H1 (cell line): ENCODE results near the gene MUS81. TPM values are rescaled to one million over a fixed set of nuclear protein-coding genes. Genes with fewer than 3 reads are reported as not detected.

Experiments
- CTCF ChIP-seq, 3 experiments: IDR thresholded peaks; 1 replicate in 2 of 3; 2 replicates in 1 of 3; pipeline versions ENCODE4 v1.5.1 to v1.6.1; 2011; ENCODE audit warnings: low read length in 3 of 3, mild to moderate bottlenecking in 3 of 3, inconsistent platforms in 2 of 3, low read depth in 1 of 3, moderate library complexity in 1 of 3; ENCODE audit not compliant: insufficient read depth in 1 of 3; ENCODE audit errors: control extremely low read depth in 1 of 3
- polyA plus RNA-seq, 7 experiments: library from polyadenylated mRNA; depleted of rRNA in 3 of 7; stranded (reverse) in 5 of 7; unstranded in 2 of 7; fragments of >200 nt in 5 of 7; fragments of 200-250 nt in 2 of 7; gene quantifications; 1 replicate in 5 of 7; 2 replicates in 1 of 7; 4 replicates in 1 of 7; pipeline versions ENCODE4 v1.2.1 to v1.2.3, GENCODE V29; 2011 to 2013; ENCODE audit warnings: missing spikeins in 2 of 7, mixed read lengths in 2 of 7
- total RNA-seq: library from RNA; stranded (reverse); fragmentation: NEBNext Ultra II Directional; extraction: Animal tissue kit (Norgen Biotek cat#: 25700); gene quantifications from 2 replicates; pipeline ENCODE4 v1.2.1, GENCODE V29; 2021

MUS81 gene
- total and polyA plus RNA-seq, 2 of the 8 experiments (the other 6 are each of a cell fraction or from before 2014, with no cell fraction given), result 30.2 to 31.5 TPM

- TF ChIP-seq CTCF (IDR thresholded peaks at IDR 0.05; ENCODE audit: control extremely low read depth in 1 of 3, insufficient read depth in 1 of 3, low read depth in 1 of 3, low read length in 3 of 3), result no peak
Observed at GRCh38 chr11:65903715-65904114, 43.5 kb downstream of the MUS81 start (continued).
